Measurements from ENCODE around the gene BAG3.

BAG3 gene

GRCh38 chr10:119667562-119668328 is 16.6 kb downstream of the BAG3 start:
- H3K9me3 Mint-ChIP-seq, result no peaks in the 10 kb centered on the region
- no peak overlapping the region for H3K4me3 Mint-ChIP-seq
- no peaks in the 10 kb centered on the region for H3K27me3 Mint-ChIP-seq
- H3K36me3 Mint-ChIP-seq (ENCODE audit: low read depth), result peaks cover 5% of the 10 kb centered on the region
- no peak for DNase-seq
- H3K4me1 Mint-ChIP-seq, result peaks cover 26% of the 10 kb centered on the region
- H3K27ac Mint-ChIP-seq, result no peak overlapping the region
- ATAC-seq, result no peak

GRCh38 chr10:119668461-119668860 is 17.3 kb downstream of the BAG3 start:
- ATAC-seq, result no peak
- Mint-ChIP-seq H3K4me3 (no peak overlapping the region), H3K4me1 (peaks cover 19% of the 10 kb centered on the region), H3K9me3 (no peaks in the 10 kb centered on the region), H3K27ac (no peak overlapping the region), H3K36me3 (ENCODE audit: low read depth) (peaks cover 8% of the 10 kb centered on the region), H3K27me3 (no peaks in the 10 kb centered on the region)
- no peak for DNase-seq

- Mint-ChIP-seq H3K4me1 (peaks cover 11% of the 10 kb centered on the region), H3K9me3 (no peaks in the 10 kb centered on the region), H3K4me3 (no peak overlapping the region), H3K27me3 (no peaks in the 10 kb centered on the region), H3K27ac (no peak overlapping the region), H3K36me3 (ENCODE audit: low read depth) (peaks cover 13% of the 10 kb centered on the region)
- ATAC-seq (no peak), DNase-seq (no peak)
These were observed 18.2 kb downstream of the BAG3 start for GRCh38 chr10:119669331-119669730.

GRCh38 chr10:119669975-119670640 is 18.9 kb downstream of the BAG3 start:
- Mint-ChIP-seq H3K4me3 (no peak overlapping the region), H3K9me3 (no peaks in the 10 kb centered on the region), H3K27ac (no peak overlapping the region), H3K27me3 (no peaks in the 10 kb centered on the region), H3K4me1 (peaks cover 7% of the 10 kb centered on the region), H3K36me3 (ENCODE audit: low read depth) (peaks cover 13% of the 10 kb centered on the region)
- ATAC-seq (no peak), DNase-seq (no peak)

- Mint-ChIP-seq H3K27ac (no peak overlapping the region), H3K4me3 (no peak overlapping the region), H3K36me3 (ENCODE audit: low read depth) (peaks cover 13% of the 10 kb centered on the region), H3K9me3 (no peaks in the 10 kb centered on the region), H3K4me1 (peaks cover 7% of the 10 kb centered on the region), H3K27me3 (no peaks in the 10 kb centered on the region)
- ATAC-seq (no peak), DNase-seq (no peak)
These were observed 19.5 kb downstream of the BAG3 start for GRCh38 chr10:119670717-119671116.

GRCh38 chr10:119671381-119671780 is 20.2 kb downstream of the BAG3 start:
- Mint-ChIP-seq H3K36me3 (ENCODE audit: low read depth) (peaks cover 10% of the 10 kb centered on the region), H3K27ac (no peak overlapping the region)

GRCh38 chr10:119672291-119672690 is 21.1 kb downstream of the BAG3 start:
- Mint-ChIP-seq H3K9me3 (no peaks in the 10 kb centered on the region), H3K27me3 (no peaks in the 10 kb centered on the region), H3K27ac (no peak overlapping the region), H3K4me1 (no peaks in the 10 kb centered on the region), H3K36me3 (ENCODE audit: low read depth) (peaks cover 14% of the 10 kb centered on the region), H3K4me3 (no peak overlapping the region)
- ATAC-seq (no peak), DNase-seq (no peak)

More at GRCh38 chr10:119671381-119671780, 20.2 kb downstream of the BAG3 start:
- no peak overlapping the region for H3K4me3 Mint-ChIP-seq
- DNase-seq (no peak), ATAC-seq (no peak)
- no peaks in the 10 kb centered on the region for H3K9me3 Mint-ChIP-seq
- H3K4me1 Mint-ChIP-seq, result peaks cover 1% of the 10 kb centered on the region
- no peaks in the 10 kb centered on the region for H3K27me3 Mint-ChIP-seq

GRCh38 chr10:119673271-119673670 is 22.1 kb downstream of the BAG3 start:
- no peak for DNase-seq
- Mint-ChIP-seq H3K9me3 (no peaks in the 10 kb centered on the region), H3K4me1 (no peaks in the 10 kb centered on the region), H3K4me3 (no peak overlapping the region), H3K36me3 (ENCODE audit: low read depth) (peaks cover 14% of the 10 kb centered on the region), H3K27me3 (no peaks in the 10 kb centered on the region), H3K27ac (no peak overlapping the region)
- no peak for ATAC-seq

- Mint-ChIP-seq H3K9me3 (no peaks in the 10 kb centered on the region), H3K36me3 (ENCODE audit: low read depth) (peaks cover 14% of the 10 kb centered on the region), H3K4me1 (peaks cover 7% of the 10 kb centered on the region), H3K4me3 (no peak overlapping the region), H3K27me3 (no peaks in the 10 kb centered on the region), H3K27ac (no peak overlapping the region)
- ATAC-seq (no peak), DNase-seq (no peak)
These were observed 24.4 kb downstream of the BAG3 start for GRCh38 chr10:119675483-119676170.

GRCh38 chr10:119677126-119677525 is 25.9 kb downstream of the BAG3 start:
- peaks cover 22% of the 10 kb centered on the region for H3K4me1 Mint-ChIP-seq
- no peak overlapping the region for H3K27ac Mint-ChIP-seq
- no peak for DNase-seq
- peaks cover 12% of the 10 kb centered on the region for H3K36me3 Mint-ChIP-seq (ENCODE audit: low read depth)
- H3K27me3 Mint-ChIP-seq, result no peaks in the 10 kb centered on the region
- no peak overlapping the region for H3K4me3 Mint-ChIP-seq
- no peak for ATAC-seq
- H3K9me3 Mint-ChIP-seq, result no peaks in the 10 kb centered on the region

GRCh38 chr10:119677904-119678755 is 26.9 kb downstream of the BAG3 start:
- DNase-seq, result no peak
- Mint-ChIP-seq H3K4me3 (no peak overlapping the region), H3K27ac (no peak overlapping the region), H3K27me3 (no peaks in the 10 kb centered on the region), H3K36me3 (ENCODE audit: low read depth) (peaks cover 9% of the 10 kb centered on the region), H3K4me1 (peaks cover 25% of the 10 kb centered on the region), H3K9me3 (no peaks in the 10 kb centered on the region)
- ATAC-seq, result no peak

- Mint-ChIP-seq H3K27ac (no peak overlapping the region), H3K4me3 (no peak overlapping the region), H3K9me3 (no peaks in the 10 kb centered on the region), H3K4me1 (peaks cover 25% of the 10 kb centered on the region), H3K27me3 (no peaks in the 10 kb centered on the region), H3K36me3 (ENCODE audit: low read depth) (peaks cover 4% of the 10 kb centered on the region)
- ATAC-seq (no peak), DNase-seq (no peak)
These were observed 28.3 kb downstream of the BAG3 start for GRCh38 chr10:119679480-119679829.

- DNase-seq (no peak), ATAC-seq (no peak)
- Mint-ChIP-seq H3K36me3 (ENCODE audit: low read depth) (peaks cover 4% of the 10 kb centered on the region), H3K9me3 (no peaks in the 10 kb centered on the region), H3K4me3 (no peak overlapping the region), H3K27ac (no peak overlapping the region), H3K4me1 (peaks cover 25% of the 10 kb centered on the region), H3K27me3 (no peaks in the 10 kb centered on the region)
These were observed 28.9 kb downstream of the BAG3 start for GRCh38 chr10:119680050-119680449.

- no peak overlapping the region for H3K4me3 Mint-ChIP-seq
- H3K4me1 Mint-ChIP-seq, result peaks cover 25% of the 10 kb centered on the region
- H3K9me3 Mint-ChIP-seq, result no peaks in the 10 kb centered on the region
- no peaks in the 10 kb centered on the region for H3K27me3 Mint-ChIP-seq
- peaks cover 4% of the 10 kb centered on the region for H3K36me3 Mint-ChIP-seq (ENCODE audit: low read depth)
- no peak for DNase-seq
- ATAC-seq, result no peak
- H3K27ac Mint-ChIP-seq, result no peak overlapping the region
These were observed 29.5 kb downstream of the BAG3 start for GRCh38 chr10:119680650-119681081.

Data from activated naive CD8-positive, alpha-beta T cell treated with anti-CD3 and anti-CD28 coated beads, Interleukin-2, amount 50 U/mL, for 24 hours (primary cell).